ENCODE measurements around the gene MUS81. TPM values are rescaled to one million over a fixed set of nuclear protein-coding genes. Genes with fewer than 3 reads are reported as not detected.

MUS81 gene
- polyA plus RNA-seq, 4 donors, result 46.6 to 56.8 (median 49.3) TPM

DNA sequence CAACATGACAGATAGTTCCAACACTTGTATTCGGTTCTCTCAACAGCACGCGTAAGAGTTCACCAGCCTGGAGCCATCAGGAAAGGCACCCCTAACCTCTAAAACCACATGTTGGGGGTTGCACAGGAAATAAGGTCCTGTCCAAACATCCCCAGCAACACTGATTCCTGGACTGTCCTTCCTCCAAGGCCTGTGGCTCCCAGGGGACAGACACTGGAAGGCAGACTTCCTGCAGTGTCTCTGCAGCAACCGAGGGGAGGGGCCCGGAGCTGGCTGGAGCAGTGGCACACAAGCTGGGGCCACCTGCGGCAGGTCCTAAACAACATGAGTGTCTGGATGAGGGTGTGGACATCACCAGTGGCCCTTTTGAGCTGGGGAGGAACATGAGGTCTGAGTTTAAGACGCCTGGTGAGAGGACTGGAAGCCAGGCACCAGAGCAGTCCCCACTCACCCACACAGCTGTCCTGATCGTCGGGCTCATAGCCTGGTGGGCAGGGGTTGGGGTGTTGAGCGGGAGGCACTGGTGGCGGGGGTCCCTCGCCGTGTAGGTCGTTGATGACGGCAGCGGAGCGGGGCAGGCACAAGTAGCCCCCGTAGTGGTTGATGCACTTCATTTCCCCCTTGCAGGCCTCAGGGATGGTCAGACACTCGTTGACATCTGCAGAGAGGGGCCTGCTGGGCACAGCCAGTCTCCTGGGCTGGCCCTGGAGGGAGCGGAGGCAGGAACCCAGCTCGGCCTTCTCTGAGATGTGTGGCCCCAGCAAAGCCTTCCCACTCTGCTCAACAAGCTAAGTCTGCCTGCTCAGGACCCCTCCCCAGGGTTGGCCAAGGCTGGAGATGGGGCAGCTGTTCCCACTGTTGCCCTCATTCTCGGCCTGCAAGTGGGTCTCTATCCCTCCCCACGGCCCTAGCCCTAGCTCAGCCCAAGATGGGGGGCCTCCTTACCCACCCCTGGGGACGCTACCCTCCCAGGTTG is 10.8 kb downstream of the MUS81 start:
- DNase-seq (ENCODE audit: low read depth in 4 of 4, low spot score in 3 of 4), result no peak

GRCh38 chr11:65871811-65872548 is 11.7 kb downstream of the MUS81 start:
- DNase-seq (ENCODE audit: low read depth in 4 of 4, low spot score in 3 of 4), result no peak

DNA sequence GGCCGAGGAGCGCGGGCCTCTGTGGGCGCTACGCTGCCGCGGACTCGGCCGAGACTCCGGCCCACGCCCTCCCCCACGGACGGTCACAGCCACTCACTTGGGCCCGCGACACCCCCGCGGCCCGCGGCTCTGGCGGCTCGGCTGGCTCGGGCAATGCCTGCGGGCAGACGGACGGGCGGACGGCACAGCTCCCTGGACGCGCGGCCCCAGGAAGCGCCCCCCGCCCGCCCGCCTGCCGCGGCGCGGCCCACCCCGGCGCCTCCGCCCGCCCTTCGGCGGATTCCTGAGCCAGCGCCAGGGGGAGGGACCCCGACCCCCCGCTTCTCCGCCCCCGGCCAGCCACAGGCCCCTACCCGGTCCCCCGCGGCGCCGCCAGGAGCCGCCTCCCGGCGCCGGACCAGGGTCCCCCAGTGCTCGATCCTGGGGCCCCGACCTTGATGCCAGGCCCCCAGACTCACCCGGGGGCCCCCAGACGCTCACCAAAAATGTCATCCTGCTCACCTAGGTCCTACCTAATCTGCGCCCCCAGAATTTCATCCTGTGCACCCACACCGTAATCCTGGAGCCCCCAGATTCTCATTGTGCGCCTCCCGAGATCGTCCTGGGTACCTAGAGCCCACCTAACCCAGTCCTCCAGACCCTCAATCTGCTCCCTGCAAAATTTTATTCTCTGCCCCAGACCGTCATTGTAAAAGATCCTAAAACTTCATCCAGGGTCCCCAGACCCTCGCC is 12.5 kb downstream of the MUS81 start, which contains the start of gene EFEMP2:
TSS of gene EFEMP2 (minus strand) at position 215 of the 732 bp plus-strand sequence. CDS start 446 bp downstream, outside the sequence.
- no peak for DNase-seq (ENCODE audit: low read depth in 4 of 4, low spot score in 3 of 4)

DNA sequence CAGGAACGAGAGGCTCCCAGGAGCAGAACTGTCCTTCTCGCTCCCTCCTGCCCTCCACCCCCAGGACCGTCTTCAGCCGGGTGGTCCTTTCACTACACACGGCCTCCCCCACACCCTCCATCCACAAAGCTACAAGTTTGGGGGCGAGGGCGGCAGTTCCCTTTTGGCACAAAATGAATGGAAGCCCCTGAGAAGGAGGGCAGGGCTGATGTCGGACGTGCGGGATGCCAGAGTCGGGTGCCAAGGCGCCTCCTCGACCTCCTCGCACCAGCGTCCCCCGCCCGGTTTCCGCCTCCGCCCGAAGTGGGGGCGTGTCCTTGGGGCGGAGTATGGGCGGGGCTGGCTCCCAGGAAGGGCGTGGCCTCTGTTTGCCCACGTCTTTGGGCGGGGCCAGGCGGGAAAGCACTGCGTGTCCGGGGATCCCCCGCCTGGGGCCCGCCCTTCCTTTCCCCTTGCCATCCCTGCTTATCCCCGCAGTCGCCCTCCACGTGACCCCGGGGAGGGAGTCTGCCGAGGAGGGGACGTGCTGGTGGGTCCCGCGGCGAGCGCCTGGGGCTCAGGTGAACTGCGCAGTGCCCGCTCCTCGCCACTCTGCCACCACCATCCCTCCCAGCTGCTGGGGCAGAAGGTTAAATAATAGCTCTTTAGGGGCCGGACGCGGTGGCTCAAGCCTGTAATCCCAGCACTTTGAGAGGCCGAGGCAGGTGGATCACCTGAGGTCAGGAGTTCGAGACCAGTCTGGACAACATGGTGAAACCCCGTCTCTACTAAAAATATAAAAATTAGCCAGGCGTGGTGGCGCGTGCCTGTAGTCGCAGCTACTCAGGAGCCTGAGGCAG is 13.3 kb downstream of the MUS81 start:
- peak in 1 of 4 donors; percentile 88 for DNase-seq (ENCODE audit: low read depth in 4 of 4, low spot score in 3 of 4)

GRCh38 chr11:65879617-65880016 is 19.4 kb downstream of the MUS81 start, which contains the start of gene CTSW:
TSS of gene CTSW (plus strand) at chr11:65879837. CDS start at chr11:65879855, 18 bp downstream.
- DNase-seq (ENCODE audit: low read depth in 4 of 4, low spot score in 3 of 4), result no peak

DNA sequence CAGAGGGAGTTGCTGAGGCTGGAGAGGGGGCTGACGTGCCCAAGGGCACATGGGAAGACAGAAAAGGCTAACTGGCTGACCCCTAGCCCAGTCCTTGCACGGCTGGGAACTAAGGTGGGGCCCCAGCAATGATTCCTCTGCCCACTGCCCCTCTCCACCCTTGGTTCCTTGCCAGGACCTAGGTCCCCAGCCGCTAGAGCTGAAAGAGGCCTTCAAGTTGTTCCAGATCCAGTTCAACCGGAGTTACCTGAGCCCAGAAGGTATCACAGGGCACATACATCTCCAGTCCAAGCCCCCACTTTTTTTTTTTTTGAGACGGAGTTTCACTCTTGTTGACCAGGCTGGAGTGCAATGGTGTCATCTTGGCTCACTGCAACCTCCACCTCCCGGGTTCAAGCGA is 19.8 kb downstream of the MUS81 start:
- no peak for DNase-seq (ENCODE audit: low read depth in 4 of 4, low spot score in 3 of 4)

- no peak for DNase-seq (ENCODE audit: low read depth in 4 of 4, low spot score in 3 of 4)
Observed at GRCh38 chr11:65880844-65881421, 20.7 kb downstream of the MUS81 start.

GRCh38 chr11:65882120-65883057 is 22.2 kb downstream of the MUS81 start:
- no peak for DNase-seq (ENCODE audit: low read depth in 4 of 4, low spot score in 3 of 4)

DNA sequence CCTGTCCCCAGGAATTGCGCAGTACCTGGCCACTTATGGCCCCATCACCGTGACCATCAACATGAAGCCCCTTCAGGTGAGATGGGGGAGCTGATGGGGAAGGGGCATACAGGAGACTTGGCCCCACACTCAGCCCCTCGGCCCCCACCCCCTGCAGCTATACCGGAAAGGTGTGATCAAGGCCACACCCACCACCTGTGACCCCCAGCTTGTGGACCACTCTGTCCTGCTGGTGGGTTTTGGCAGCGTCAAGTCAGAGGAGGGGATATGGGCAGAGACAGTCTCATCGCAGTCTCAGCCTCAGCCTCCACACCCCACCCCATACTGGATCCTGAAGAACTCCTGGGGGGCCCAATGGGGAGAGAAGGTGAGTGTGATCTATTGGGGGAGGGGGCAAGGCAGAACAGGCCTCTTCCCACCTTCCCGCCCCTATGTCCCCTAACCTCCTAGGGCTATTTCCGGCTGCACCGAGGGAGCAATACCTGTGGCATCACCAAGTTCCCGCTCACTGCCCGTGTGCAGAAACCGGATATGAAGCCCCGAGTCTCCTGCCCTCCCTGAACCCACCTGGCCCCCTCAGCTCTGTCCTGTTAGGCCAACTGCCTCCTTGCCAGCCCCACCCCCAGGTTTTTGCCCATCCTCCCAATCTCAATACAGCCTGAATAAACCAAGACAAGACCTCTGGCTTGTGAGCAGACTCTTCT is 23.0 kb downstream of the MUS81 start:
- no peak for DNase-seq (ENCODE audit: low read depth in 4 of 4, low spot score in 3 of 4)

- no peak for DNase-seq (ENCODE audit: low read depth in 4 of 4, low spot score in 3 of 4)
Observed at GRCh38 chr11:65883786-65884715, 23.8 kb downstream of the MUS81 start.

DNA sequence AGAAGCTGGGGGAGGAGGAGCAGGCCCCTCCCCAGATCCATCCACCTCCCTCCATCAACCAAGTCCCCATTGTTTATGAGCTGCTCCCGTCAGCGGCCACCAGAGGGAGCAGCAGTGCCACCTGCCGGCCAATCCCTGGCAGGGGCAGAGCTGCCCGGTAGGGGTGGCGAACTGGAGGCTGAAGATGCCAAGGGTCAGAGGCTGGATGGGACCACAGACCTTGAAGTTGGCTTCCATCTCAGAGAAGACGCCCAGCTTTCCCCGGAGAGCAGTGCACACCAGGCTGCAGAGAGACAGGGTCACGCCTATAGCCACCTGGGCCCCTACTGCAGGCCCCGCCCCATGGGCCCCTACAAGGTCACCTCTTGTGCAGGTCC is 24.5 kb downstream of the MUS81 start:
- no peak for DNase-seq (ENCODE audit: low read depth in 4 of 4, low spot score in 3 of 4)

- no peak for DNase-seq (ENCODE audit: low read depth in 4 of 4, low spot score in 3 of 4)
Observed at GRCh38 chr11:65885231-65885630, 25.0 kb downstream of the MUS81 start.

DNA sequence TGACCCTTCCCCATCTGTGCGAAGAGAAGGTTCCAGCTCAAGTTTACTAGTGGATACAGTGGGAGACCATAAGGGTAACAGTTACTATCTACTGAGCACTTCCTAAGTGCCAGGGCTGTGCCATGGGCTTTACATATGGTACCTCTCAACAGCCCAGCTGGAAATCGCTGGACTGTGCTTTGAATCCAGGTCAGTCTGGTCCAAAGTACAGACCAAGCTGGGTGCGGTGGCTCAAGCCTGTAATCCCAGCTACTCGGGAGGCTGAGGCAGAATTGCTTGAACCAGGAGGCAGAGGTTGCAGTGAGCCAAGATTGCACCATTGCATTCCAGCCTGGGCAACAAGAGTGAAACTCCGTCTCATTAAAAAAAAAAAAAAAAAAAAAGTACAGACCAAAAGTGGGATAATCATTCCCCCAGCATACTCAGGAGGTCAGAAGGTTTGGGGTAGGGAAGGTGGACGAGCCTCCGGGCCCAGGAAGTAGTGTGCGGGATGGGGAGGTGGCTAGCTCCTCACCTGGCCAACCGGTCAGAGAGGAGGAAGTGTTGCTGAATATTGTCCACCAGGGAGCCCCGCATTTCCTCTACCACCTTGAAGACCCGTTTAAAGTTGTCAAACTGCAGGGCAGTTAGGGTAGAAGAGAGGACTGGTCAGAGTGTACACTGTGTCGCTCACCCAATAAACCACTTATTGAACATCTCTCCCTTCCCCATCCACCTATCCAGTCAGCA is 25.7 kb downstream of the MUS81 start:
- DNase-seq (ENCODE audit: low read depth in 4 of 4, low spot score in 3 of 4), result no peak

- no peak for DNase-seq (ENCODE audit: low read depth in 4 of 4, low spot score in 3 of 4)
Observed at GRCh38 chr11:65886826-65887722, 26.8 kb downstream of the MUS81 start.

GRCh38 chr11:65887723-65888162 is 27.5 kb downstream of the MUS81 start:
- no peak for DNase-seq (ENCODE audit: low read depth in 4 of 4, low spot score in 3 of 4)
